Activated CD8-positive, alpha-beta T cell treated with anti-CD3 and anti-CD28 coated beads for 36 hours (primary cell): ENCODE measurements around the gene VAX1. TPM values are rescaled to one million over a fixed set of nuclear protein-coding genes. Genes with fewer than 3 reads are reported as not detected.

Experiments
- ATAC-seq: fragments of 200-7000 bp; cut with Tn5 transposase; one replicate; pipeline ENCODE4 v1.10.0; 2021; ENCODE audit warnings: mild to moderate bottlenecking, moderate library complexity
- CTCF ChIA-PET: fragments of 350-600 bp; sonication (Branson Sonifier 250); formaldehyde crosslinking; loops from one replicate; lab custom pipeline; 2021; ENCODE audit warnings: antibody characterized with exemption; lab: Charles Lee
- POLR2A ChIA-PET: fragments of 350-600 bp; sonication (Branson Sonifier 250); formaldehyde crosslinking; loops from one replicate; lab custom pipeline; 2021; ENCODE audit warnings: antibody characterized with exemption; lab: Charles Lee
- DNase-seq: peaks from one replicate; pipeline ENCODE4 v3.0.0-alpha.2; 2020
- H3K27ac Mint-ChIP-seq: one replicate; pipeline ENCODE4 v1.8.0; 2021; ENCODE audit warnings: mild to moderate bottlenecking, mixed read lengths
- H3K27me3 Mint-ChIP-seq: one replicate; pipeline ENCODE4 v1.8.0; 2021; ENCODE audit warnings: mixed read lengths
- H3K36me3 Mint-ChIP-seq: one replicate; pipeline ENCODE4 v1.8.0; 2021; ENCODE audit warnings: low read depth, mixed read lengths
- H3K4me1 Mint-ChIP-seq: one replicate; pipeline ENCODE4 v1.8.0; 2021; ENCODE audit warnings: low read depth, mixed read lengths
- H3K4me3 Mint-ChIP-seq: one replicate; pipeline ENCODE4 v1.8.0; 2021; ENCODE audit warnings: mild to moderate bottlenecking, moderate library complexity, mixed read lengths
- H3K9me3 Mint-ChIP-seq: one replicate; pipeline ENCODE4 v1.8.0; 2021; ENCODE audit warnings: mixed read lengths
- intact Hi-C: fragments of 100-400 bp; cut with micrococcal nuclease; formaldehyde crosslinking; loops from one replicate; pipeline ENCODE4 v1.10.0; 2022
- total RNA-seq, 2 experiments: library from RNA; stranded (reverse); gene quantifications; one replicate each; pipeline ENCODE4 v1.2.3, GENCODE V29; 2021
- TF ChIP-seq, protein P1 (sequence below): fragments of 200-600 bp; IDR thresholded peaks from one replicate; pipeline ENCODE4 v1.8.0; 2022; ENCODE audit warnings: antibody characterized with exemption, mild to moderate bottlenecking

VAX1 gene
- total RNA-seq, 2 experiments from 2014 or later: not detected

DNA sequence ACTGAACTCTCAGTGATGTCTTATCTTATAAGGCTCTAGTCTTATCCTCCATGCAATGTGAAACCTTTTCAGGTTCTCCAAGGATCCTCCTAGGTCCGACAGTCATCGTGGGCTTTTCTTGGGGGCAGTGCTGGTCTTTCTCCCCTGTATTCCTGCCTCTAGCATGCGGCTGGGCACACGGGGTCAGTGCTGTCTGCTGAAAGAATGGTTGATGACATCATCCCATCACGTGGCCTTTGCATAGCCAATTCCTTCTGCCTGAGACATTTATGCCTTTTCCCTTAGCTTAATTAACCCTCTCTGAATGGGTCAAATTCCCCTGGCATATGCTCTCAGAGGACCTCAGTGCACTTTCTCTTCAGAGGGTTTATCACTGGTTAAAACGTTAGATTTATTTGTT, 32.2 kb upstream of the VAX1 start:
- Mint-ChIP-seq H3K4me1 (peaks cover 36% of the 10 kb centered on the region), H3K27me3 (peaks cover 66% of the 10 kb centered on the region)
- no peak for ATAC-seq

DNA sequence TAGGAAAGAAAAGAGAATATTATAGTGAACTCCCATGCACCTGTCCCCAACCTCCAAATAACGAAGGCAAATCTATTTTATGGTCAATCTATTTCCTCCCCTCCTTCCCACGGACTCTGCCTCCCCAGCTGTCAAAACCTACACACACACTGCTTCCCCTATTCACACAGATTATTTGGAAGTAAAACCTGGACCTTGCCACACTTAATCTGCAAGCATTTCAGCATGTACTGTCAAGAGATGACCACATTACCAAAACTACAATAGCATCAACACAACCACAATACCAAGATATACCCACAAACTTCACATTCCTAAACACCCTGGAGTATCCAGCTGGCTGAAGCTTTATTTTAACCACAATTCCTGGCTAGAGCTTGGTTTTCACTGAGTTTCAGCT, 31.4 kb upstream of the VAX1 start:
- Mint-ChIP-seq H3K27ac (no peak overlapping the region), H3K4me3 (no peak overlapping the region), H3K36me3 (no peaks in the 10 kb centered on the region), H3K27me3 (peaks cover 73% of the 10 kb centered on the region), H3K4me1 (peaks cover 34% of the 10 kb centered on the region), H3K9me3 (no peaks in the 10 kb centered on the region)
- TF ChIP-seq, protein P1, sequence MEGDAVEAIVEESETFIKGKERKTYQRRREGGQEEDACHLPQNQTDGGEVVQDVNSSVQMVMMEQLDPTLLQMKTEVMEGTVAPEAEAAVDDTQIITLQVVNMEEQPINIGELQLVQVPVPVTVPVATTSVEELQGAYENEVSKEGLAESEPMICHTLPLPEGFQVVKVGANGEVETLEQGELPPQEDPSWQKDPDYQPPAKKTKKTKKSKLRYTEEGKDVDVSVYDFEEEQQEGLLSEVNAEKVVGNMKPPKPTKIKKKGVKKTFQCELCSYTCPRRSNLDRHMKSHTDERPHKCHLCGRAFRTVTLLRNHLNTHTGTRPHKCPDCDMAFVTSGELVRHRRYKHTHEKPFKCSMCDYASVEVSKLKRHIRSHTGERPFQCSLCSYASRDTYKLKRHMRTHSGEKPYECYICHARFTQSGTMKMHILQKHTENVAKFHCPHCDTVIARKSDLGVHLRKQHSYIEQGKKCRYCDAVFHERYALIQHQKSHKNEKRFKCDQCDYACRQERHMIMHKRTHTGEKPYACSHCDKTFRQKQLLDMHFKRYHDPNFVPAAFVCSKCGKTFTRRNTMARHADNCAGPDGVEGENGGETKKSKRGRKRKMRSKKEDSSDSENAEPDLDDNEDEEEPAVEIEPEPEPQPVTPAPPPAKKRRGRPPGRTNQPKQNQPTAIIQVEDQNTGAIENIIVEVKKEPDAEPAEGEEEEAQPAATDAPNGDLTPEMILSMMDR: no peak
- DNase-seq: no peak
- ChIA-PET CTCF (interaction anchor here (0.6 to 6.1 kb wide), 6 partner anchors 11 to 381 kb away, joined by 3 to 43 read pairs (median 6); no protein-coding TSS in a partner anchor), POLR2A (no interaction called here)
- intact Hi-C loops: loop anchor here (10.0 kb wide), 1 partner anchor 375 kb away; the partner anchor contains the start of gene EMX2
- no peak for ATAC-seq

More for the DNA sequence above, 32.2 kb upstream of the VAX1 start:
- Mint-ChIP-seq H3K9me3 (no peaks in the 10 kb centered on the region), H3K27ac (no peak overlapping the region), H3K36me3 (no peaks in the 10 kb centered on the region), H3K4me3 (no peak overlapping the region)
- ChIA-PET POLR2A (no interaction called here), CTCF (interaction anchor here (0.6 to 1.4 kb wide), 5 partner anchors 12 to 382 kb away, joined by 3 to 7 read pairs (median 4); no protein-coding TSS in a partner anchor)
- no peak for DNase-seq
- TF ChIP-seq, protein P1: no peak
- intact Hi-C loops: no loop called here

DNA sequence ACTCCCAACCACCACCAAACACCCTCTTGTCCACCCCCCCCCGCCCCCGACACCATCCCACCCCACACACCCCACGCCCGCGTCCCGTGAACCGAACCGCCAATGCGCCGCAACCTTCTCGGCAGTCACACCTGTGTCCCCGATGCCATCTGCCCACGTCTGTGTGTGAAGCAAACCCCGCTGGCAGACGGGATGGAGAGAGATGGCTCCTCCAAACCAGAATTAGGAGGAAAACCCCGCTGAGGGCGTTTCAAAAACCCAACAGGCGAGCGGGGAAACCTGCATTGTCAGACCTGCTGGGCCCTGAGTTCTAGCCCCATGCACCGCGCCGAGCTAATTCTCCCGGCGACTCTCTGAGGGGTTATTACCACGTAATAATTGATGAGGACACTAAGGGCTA, 30.7 kb upstream of the VAX1 start:
- H3K27me3 Mint-ChIP-seq: peaks cover 78% of the 10 kb centered on the region
- ChIA-PET CTCF (interaction anchor here (1.1 to 6.1 kb wide), 11 partner anchors 11 to 487 kb away, joined by 3 to 46 read pairs (median 7); partner anchors contain the start of gene VAX1), POLR2A (no interaction called here)
- H3K4me3 Mint-ChIP-seq: no peak overlapping the region
- H3K27ac Mint-ChIP-seq: no peak overlapping the region
- no peaks in the 10 kb centered on the region for H3K36me3 Mint-ChIP-seq
- TF ChIP-seq, protein P1: no peak
- ATAC-seq (no peak), DNase-seq (no peak)
- H3K4me1 Mint-ChIP-seq: peaks cover 32% of the 10 kb centered on the region
- intact Hi-C loops: loop anchor here (10.0 kb wide), 1 partner anchor 376 kb away; the partner anchor contains the start of gene EMX2
- H3K9me3 Mint-ChIP-seq: no peaks in the 10 kb centered on the region

DNA sequence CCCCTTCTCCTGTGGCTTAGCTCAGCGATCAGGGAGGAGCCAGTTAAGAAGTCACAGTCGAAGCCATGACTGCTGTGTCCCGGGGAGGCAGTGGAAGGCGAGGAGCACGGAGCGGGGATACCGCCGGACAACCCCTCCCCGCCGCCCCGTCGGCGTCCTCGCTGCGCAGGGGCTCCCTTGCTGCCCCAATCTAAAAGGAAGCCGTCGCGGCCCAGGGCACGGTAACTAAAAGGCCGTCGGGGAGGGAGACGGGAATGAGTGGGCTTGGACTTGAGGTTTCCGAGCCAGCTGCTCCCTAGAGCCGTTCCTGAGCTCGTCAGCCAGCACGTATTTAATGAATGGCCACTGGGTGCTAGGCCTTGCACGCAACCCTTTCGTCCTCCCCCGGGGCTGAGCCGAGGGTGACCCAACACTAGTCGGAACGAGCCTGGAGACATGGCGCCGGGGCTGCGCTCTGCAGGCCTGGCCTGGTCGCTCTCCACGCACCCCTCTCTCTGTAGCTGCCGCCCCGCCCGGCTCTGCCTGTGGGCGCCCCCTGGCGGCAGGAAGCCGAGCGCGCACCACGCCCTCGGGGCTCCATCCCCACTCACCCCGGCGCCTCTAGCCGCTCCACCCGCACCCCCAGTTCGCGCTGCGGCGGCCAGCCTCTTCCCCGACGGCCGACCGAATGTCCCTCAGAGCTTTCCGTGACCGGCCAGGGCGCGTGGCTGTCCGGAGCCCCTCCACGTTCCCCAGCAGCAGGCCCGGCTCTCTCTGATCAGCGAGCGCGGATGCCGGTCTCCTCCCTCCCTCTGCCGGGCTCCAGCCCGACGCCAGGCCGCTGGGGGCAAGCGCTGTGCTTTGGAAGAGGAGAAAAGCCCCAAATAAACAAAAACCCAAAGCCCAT, 30.0 kb upstream of the VAX1 start:
- TF ChIP-seq, protein P1: peak; percentile 91
- Mint-ChIP-seq H3K36me3 (no peaks in the 10 kb centered on the region), H3K4me1 (peaks cover 32% of the 10 kb centered on the region), H3K27me3 (peaks cover 79% of the 10 kb centered on the region), H3K27ac (no peak overlapping the region), H3K4me3 (peak overlapping the region; percentile 6), H3K9me3 (no peaks in the 10 kb centered on the region)
- DNase-seq: peak; percentile 72
- peak; percentile 81 for ATAC-seq
- intact Hi-C loops: loop anchor here (10.0 kb wide), 1 partner anchor 377 kb away; the partner anchor contains the start of gene EMX2
- CTCF ChIA-PET: interaction anchor here (0.8 to 6.1 kb wide), 25 partner anchors 7 to 486 kb away, joined by 3 to 46 read pairs (median 4); partner anchors contain the start of gene VAX1
- POLR2A ChIA-PET: no interaction called here
